ENCODE measurements around the gene ANKRD23.

DNA sequence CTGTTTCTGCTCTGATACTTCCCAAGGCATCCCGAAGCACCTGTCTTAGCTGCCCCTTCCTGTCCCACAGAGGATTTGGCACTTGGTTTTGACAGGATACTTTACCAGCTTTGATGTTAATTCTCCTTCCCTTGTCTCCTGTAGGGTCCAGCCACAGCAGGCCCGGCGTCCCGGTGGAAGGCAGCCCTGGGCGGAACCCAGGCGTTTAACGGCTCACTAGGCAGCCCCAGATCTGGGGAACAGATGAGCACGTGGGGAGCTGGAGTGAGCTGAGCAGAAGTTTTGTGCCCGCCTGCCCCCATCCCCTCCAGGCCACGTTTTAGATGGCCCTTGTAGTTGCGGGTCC, 11.4 kb downstream of the ANKRD23 start:
- TF ChIP-seq RFX5 (IDR thresholded peaks at IDR 0.05; ENCODE audit: low read length) = no peak
- TF ChIP-seq, protein P1, sequence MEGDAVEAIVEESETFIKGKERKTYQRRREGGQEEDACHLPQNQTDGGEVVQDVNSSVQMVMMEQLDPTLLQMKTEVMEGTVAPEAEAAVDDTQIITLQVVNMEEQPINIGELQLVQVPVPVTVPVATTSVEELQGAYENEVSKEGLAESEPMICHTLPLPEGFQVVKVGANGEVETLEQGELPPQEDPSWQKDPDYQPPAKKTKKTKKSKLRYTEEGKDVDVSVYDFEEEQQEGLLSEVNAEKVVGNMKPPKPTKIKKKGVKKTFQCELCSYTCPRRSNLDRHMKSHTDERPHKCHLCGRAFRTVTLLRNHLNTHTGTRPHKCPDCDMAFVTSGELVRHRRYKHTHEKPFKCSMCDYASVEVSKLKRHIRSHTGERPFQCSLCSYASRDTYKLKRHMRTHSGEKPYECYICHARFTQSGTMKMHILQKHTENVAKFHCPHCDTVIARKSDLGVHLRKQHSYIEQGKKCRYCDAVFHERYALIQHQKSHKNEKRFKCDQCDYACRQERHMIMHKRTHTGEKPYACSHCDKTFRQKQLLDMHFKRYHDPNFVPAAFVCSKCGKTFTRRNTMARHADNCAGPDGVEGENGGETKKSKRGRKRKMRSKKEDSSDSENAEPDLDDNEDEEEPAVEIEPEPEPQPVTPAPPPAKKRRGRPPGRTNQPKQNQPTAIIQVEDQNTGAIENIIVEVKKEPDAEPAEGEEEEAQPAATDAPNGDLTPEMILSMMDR (IDR thresholded peaks at IDR 0.05) = no peak
- no peak for TF ChIP-seq SIN3A (IDR thresholded peaks at IDR 0.05; ENCODE audit: borderline replicate concordance, low read depth, low read length)
- TF ChIP-seq, protein P2, sequence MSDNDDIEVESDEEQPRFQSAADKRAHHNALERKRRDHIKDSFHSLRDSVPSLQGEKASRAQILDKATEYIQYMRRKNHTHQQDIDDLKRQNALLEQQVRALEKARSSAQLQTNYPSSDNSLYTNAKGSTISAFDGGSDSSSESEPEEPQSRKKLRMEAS (IDR thresholded peaks at IDR 0.05; ENCODE audit: low read depth) = no peak
- TF ChIP-seq NRF1 (IDR thresholded peaks at IDR 0.05; ENCODE audit: low read depth, low read length) = no peak
- TF ChIP-seq, protein P3, sequence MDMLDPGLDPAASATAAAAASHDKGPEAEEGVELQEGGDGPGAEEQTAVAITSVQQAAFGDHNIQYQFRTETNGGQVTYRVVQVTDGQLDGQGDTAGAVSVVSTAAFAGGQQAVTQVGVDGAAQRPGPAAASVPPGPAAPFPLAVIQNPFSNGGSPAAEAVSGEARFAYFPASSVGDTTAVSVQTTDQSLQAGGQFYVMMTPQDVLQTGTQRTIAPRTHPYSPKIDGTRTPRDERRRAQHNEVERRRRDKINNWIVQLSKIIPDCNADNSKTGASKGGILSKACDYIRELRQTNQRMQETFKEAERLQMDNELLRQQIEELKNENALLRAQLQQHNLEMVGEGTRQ (IDR thresholded peaks at IDR 0.05; ENCODE audit: borderline replicate concordance, low read depth, low read length) = no peak
- TF ChIP-seq FOXM1 (IDR thresholded peaks at IDR 0.05; ENCODE audit: low read depth) = no peak
- no peak for TF ChIP-seq NFIC (IDR thresholded peaks at IDR 0.05; ENCODE audit: borderline replicate concordance)
- TF ChIP-seq JUND (IDR thresholded peaks at IDR 0.05) = no peak
- TF ChIP-seq, protein P4, sequence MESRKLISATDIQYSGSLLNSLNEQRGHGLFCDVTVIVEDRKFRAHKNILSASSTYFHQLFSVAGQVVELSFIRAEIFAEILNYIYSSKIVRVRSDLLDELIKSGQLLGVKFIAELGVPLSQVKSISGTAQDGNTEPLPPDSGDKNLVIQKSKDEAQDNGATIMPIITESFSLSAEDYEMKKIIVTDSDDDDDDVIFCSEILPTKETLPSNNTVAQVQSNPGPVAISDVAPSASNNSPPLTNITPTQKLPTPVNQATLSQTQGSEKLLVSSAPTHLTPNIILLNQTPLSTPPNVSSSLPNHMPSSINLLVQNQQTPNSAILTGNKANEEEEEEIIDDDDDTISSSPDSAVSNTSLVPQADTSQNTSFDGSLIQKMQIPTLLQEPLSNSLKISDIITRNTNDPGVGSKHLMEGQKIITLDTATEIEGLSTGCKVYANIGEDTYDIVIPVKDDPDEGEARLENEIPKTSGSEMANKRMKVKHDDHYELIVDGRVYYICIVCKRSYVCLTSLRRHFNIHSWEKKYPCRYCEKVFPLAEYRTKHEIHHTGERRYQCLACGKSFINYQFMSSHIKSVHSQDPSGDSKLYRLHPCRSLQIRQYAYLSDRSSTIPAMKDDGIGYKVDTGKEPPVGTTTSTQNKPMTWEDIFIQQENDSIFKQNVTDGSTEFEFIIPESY (IDR thresholded peaks at IDR 0.05; ENCODE audit: borderline replicate concordance, low read depth) = no peak
- TF ChIP-seq YY1 (IDR thresholded peaks at IDR 0.05; ENCODE audit: low read depth) = no peak
- no peak for TF ChIP-seq EP300 (IDR thresholded peaks at IDR 0.05; ENCODE audit: borderline replicate concordance in 1 of 2, low read depth in 1 of 2, low read length in 1 of 2)
- TF ChIP-seq EZH2phosphoT487 (IDR thresholded peaks at IDR 0.05; ENCODE audit: borderline replicate concordance, low read depth) = no peak
- no peak for TF ChIP-seq SMC3 (IDR thresholded peaks at IDR 0.05; ENCODE audit: low read depth, low read length)
